Measurements from ENCODE around the gene CTIF.

The CTIF gene

GRCh38 chr18:48887294-48887904 is 348.6 kb downstream of the CTIF start:
- no peak for DNase-seq (ENCODE audit: low read depth)

- no peak for DNase-seq (ENCODE audit: low read depth)
Measured at GRCh38 chr18:48887905-48888772, 349.3 kb downstream of the CTIF start.

GRCh38 chr18:48888773-48889080 is 349.9 kb downstream of the CTIF start:
- no peak for DNase-seq (ENCODE audit: low read depth)

- no peak for DNase-seq (ENCODE audit: low read depth)
Measured at GRCh38 chr18:48889115-48889941, 350.5 kb downstream of the CTIF start.

- no peak for DNase-seq (ENCODE audit: low read depth)
Measured at GRCh38 chr18:48889981-48890762, 351.3 kb downstream of the CTIF start.

- no peak for DNase-seq (ENCODE audit: low read depth)
Measured at GRCh38 chr18:48891721-48892120, 352.9 kb downstream of the CTIF start.

- no peak for DNase-seq (ENCODE audit: low read depth)
Measured at GRCh38 chr18:48892146-48892855, 353.5 kb downstream of the CTIF start.

GRCh38 chr18:48893061-48893607 is 354.3 kb downstream of the CTIF start:
- DNase-seq (ENCODE audit: low read depth): no peak

GRCh38 chr18:48893608-48894600 is 355.1 kb downstream of the CTIF start:
- DNase-seq (ENCODE audit: low read depth): no peak

- no peak for DNase-seq (ENCODE audit: low read depth)
Measured at GRCh38 chr18:48894799-48895346, 356.0 kb downstream of the CTIF start.

- DNase-seq (ENCODE audit: low read depth): no peak
Measured at GRCh38 chr18:48896326-48896874, 357.6 kb downstream of the CTIF start.

- DNase-seq (ENCODE audit: low read depth): no peak
Measured at GRCh38 chr18:48896875-48897511, 358.2 kb downstream of the CTIF start.

GRCh38 chr18:48897531-48897930 is 358.7 kb downstream of the CTIF start:
- DNase-seq (ENCODE audit: low read depth): no peak

- DNase-seq (ENCODE audit: low read depth): no peak
Measured at GRCh38 chr18:48898521-48898920, 359.7 kb downstream of the CTIF start.

GRCh38 chr18:48899558-48900174 is 360.8 kb downstream of the CTIF start:
- no peak for DNase-seq (ENCODE audit: low read depth)

- no peak for DNase-seq (ENCODE audit: low read depth)
Measured at GRCh38 chr18:48900469-48900868, 361.6 kb downstream of the CTIF start.

- DNase-seq (ENCODE audit: low read depth): no peak
Measured at GRCh38 chr18:48901145-48902022, 362.6 kb downstream of the CTIF start.

Measured in HS-5 (cell line).